Uterus (tissue), 4 donors: ENCODE measurements around the gene TEX29. TPM values are rescaled to one million over a fixed set of nuclear protein-coding genes. Genes with fewer than 3 reads are reported as not detected.

Experiments used
- DNase-seq, 2 donors: peaks; one replicate each; pipeline ENCODE4 v3.0.0-alpha.2; 2019 to 2020
- H3K27ac ChIP-seq, 2 donors: fragments of 200-600 bp; sonication (generic); 1 replicate in 1 of 2; 2 replicates in 1 of 2; pipeline ENCODE4 v1.5.1; 2016 to 2018
- H3K27me3 ChIP-seq, 2 donors: fragments of 200-600 bp; sonication (generic); one replicate each; pipeline ENCODE4 v1.5.1; 2018 to 2019; ENCODE audit warnings: control low read depth in 1 of 2
- H3K36me3 ChIP-seq, 2 donors: fragments of 200-600 bp; sonication (generic); one replicate each; pipeline ENCODE4 v1.5.1; 2019; ENCODE audit warnings: control low read depth in 1 of 2
- H3K4me1 ChIP-seq, 2 donors: fragments of 200-600 bp; sonication (generic); one replicate each; pipeline ENCODE4 v1.5.1; 2018 to 2019; ENCODE audit warnings: control low read depth in 1 of 2
- H3K4me3 ChIP-seq, 2 donors: fragments of 200-600 bp; sonication (generic); 1 replicate in 1 of 2; 2 replicates in 1 of 2; pipeline ENCODE4 v1.5.1; 2018 to 2019; ENCODE audit warnings: mild to moderate bottlenecking in 1 of 2
- H3K9me3 ChIP-seq, 2 donors: fragments of 200-600 bp; sonication (generic); one replicate each; pipeline ENCODE4 v1.5.1; 2019; ENCODE audit warnings: control low read depth in 1 of 2
- POLR2A ChIP-seq, 2 donors: fragments of 450-650 bp; IDR thresholded peaks; one replicate each; pipeline ENCODE4 v1.6.1; 2016; ENCODE audit warnings: antibody characterized with exemption in 2 of 2, mild to moderate bottlenecking in 1 of 2, moderate library complexity in 1 of 2
- intact Hi-C: fragments of 100-400 bp; cut with DNase I; formaldehyde crosslinking; loops from one replicate; pipeline ENCODE4 v1.15.1; 2023; ENCODE audit warnings: low total_unique reads
- total RNA-seq, 4 donors: library from RNA; depleted of rRNA in 3 of 4; stranded (reverse); fragments of >200 nt in 3 of 4; gene quantifications; one replicate each; pipeline versions ENCODE4 v1.1.0 to v1.2.4, GENCODE V29; 2014 to 2023
- TF ChIP-seq, protein P1 (sequence below), 4 experiments: fragments of 200-600 bp in 2 of 4; fragments of 450-650 bp in 2 of 4; sonication (generic) in 2 of 4; IDR thresholded peaks; one replicate each; pipeline ENCODE4 v1.5.1; 2016 to 2019; ENCODE audit warnings: antibody characterized with exemption in 4 of 4, mild to moderate bottlenecking in 2 of 4, moderate library complexity in 1 of 4
- donor health status: DM: yes; HTN: yes; CAD: no.

The TEX29 gene
- total RNA-seq, 4 donors from 2014 or later = 0.91 TPM; not detected in 3

DNA sequence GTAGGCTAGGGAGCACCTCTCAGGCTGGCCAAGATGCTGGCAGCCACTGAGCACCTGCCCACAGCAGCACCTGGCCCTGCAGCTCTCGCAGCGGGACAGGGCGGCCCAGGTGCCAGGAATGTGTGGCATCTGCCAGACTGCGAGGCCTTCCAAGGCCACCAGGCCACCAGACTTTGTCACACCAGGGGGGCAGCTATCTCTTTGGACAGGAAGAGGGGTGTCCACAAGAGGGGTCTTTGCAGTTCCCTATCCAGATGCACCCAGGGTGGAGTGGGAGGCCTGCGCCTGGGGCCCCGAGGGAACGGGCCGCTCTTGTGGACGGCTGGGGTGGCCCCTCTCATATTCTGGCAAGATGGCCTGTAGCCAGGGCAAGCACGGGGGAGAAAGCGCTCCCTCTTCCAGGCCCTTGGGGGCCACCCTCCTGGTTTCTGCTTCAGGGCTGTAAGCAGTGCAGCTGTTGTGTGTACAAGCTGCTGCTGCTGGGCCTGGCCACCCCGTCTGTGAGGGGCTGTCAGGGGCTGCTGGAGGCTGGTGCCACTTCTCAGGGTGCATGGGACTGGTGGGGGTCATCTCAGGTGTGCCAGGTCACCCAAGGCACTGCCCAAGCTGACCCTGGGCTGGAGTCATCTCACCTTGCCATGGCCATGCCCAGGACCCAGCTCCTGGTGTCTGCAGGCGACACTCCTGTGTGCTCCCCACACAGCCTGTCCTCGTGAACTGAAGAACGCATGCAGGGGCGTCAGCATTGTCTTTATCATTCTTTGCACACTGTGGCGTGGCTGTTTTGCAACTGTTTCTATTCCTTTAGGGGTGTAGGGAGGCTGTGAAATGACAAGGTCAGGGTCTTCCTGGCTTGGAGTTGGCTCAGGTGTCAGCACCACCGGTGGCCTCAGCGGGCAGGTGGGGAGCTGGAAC, 1.8 kb downstream of the TEX29 start:
- no peaks in the 10 kb centered on the region for H3K4me1 ChIP-seq
- intact Hi-C loops = no loop called here
- no peak for DNase-seq
- H3K27me3 ChIP-seq = no peaks in the 10 kb centered on the region
- H3K9me3 ChIP-seq = no peaks in the 10 kb centered on the region
- no peaks in the 10 kb centered on the region for H3K36me3 ChIP-seq
- H3K4me3 ChIP-seq = no peak overlapping the region
- TF ChIP-seq, protein P1, sequence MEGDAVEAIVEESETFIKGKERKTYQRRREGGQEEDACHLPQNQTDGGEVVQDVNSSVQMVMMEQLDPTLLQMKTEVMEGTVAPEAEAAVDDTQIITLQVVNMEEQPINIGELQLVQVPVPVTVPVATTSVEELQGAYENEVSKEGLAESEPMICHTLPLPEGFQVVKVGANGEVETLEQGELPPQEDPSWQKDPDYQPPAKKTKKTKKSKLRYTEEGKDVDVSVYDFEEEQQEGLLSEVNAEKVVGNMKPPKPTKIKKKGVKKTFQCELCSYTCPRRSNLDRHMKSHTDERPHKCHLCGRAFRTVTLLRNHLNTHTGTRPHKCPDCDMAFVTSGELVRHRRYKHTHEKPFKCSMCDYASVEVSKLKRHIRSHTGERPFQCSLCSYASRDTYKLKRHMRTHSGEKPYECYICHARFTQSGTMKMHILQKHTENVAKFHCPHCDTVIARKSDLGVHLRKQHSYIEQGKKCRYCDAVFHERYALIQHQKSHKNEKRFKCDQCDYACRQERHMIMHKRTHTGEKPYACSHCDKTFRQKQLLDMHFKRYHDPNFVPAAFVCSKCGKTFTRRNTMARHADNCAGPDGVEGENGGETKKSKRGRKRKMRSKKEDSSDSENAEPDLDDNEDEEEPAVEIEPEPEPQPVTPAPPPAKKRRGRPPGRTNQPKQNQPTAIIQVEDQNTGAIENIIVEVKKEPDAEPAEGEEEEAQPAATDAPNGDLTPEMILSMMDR (IDR thresholded peaks at IDR 0.05) = no peak
- TF ChIP-seq POLR2A (IDR thresholded peaks at IDR 0.05) = no peak
- H3K27ac ChIP-seq = no peak overlapping the region

DNA sequence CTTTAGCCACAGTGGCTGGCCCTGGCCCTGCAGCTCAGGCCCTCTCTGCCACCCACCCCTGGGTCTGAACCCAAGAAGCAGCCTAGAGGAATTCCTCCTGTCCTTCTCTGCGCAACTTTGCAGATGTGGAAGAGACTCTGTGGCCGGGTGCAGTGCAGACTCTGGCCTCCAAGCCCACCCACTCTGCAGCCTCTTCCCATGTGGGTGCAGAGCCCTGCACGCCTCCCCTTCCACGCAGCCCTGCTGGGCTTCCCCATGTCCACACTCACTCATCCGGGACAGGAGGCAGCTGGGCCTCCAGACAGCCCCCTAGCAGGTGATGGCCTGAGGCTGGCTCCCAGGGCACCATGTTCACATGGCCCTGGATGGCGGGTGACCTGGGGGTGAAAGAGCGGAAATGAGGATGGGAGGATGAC, 2.5 kb downstream of the TEX29 start:
- Histone ChIP-seq H3K27ac (no peak overlapping the region), H3K4me3 (no peak overlapping the region), H3K27me3 (no peaks in the 10 kb centered on the region), H3K36me3 (no peaks in the 10 kb centered on the region), H3K9me3 (no peaks in the 10 kb centered on the region), H3K4me1 (no peaks in the 10 kb centered on the region)
- intact Hi-C loops = no loop called here
- DNase-seq = no peak
- TF ChIP-seq POLR2A (IDR thresholded peaks at IDR 0.05) = no peak
- TF ChIP-seq, protein P1 (IDR thresholded peaks at IDR 0.05) = no peak

DNA sequence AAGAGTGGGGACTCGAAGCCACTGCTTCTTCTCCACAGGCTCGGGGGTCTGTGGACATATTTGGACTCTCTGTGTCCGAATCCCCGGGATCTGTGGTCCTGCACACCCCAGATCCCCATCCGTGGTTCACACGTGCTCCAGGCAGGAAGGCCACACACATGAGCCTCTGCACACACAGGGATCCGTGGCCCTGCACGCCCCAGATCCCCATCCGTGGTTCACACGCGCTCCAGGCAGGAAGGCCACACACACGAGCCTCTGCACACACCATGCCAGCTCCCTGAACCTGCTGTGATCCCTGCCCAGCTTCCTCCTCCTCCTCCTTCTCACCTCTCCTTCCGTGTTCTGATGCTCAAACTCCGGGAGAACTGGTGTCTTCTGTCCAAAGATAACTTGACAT, 3.1 kb downstream of the TEX29 start:
- intact Hi-C loops = no loop called here
- no peaks in the 10 kb centered on the region for H3K27me3 ChIP-seq
- H3K36me3 ChIP-seq = no peaks in the 10 kb centered on the region
- no peak for DNase-seq
- no peaks in the 10 kb centered on the region for H3K4me1 ChIP-seq
- no peak overlapping the region for H3K4me3 ChIP-seq
- TF ChIP-seq, protein P1 (IDR thresholded peaks at IDR 0.05) = no peak
- TF ChIP-seq POLR2A (IDR thresholded peaks at IDR 0.05) = no peak
- no peak overlapping the region for H3K27ac ChIP-seq
- H3K9me3 ChIP-seq = no peaks in the 10 kb centered on the region

DNA sequence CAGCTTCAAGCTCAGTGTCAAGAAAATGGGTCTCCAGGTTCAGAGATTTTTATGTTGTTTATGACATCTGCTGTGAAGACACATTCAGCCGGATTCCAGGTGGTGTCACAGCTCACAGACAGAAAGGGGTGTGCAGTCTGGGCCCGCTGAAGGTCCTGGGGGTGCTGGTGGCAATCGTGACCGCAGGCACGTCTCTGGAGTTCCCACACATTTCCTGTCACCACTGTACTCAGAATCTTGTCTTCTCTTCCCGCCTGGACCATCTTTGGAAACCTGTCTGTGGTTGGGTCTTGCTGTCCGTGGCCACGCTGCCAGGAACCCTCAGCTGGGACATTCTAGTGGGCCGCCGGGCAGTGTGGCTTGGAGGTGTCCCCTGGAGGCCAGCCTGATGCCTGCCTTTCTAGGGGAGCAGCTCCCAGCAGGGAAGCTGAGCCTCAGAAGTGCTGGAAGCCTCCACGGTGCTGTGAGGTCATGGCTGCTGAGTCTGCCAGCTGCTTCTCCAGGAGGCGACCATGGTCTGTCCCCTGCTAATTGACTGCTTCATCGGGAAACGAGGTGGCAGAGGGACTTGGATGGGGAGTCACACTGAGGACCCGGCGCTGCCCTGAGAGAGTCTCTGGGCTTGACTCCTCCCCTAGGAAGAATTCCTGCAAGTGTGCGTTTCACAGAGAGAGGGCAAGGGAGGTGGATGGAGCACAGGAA, 3.7 kb downstream of the TEX29 start:
- H3K36me3 ChIP-seq = no peaks in the 10 kb centered on the region
- no peak overlapping the region for H3K4me3 ChIP-seq
- H3K4me1 ChIP-seq = no peaks in the 10 kb centered on the region
- no peaks in the 10 kb centered on the region for H3K27me3 ChIP-seq
- H3K27ac ChIP-seq = no peak overlapping the region
- H3K9me3 ChIP-seq = no peaks in the 10 kb centered on the region
- TF ChIP-seq POLR2A (IDR thresholded peaks at IDR 0.05) = no peak
- TF ChIP-seq, protein P1 (IDR thresholded peaks at IDR 0.05) = no peak
- no peak for DNase-seq
- intact Hi-C loops = no loop called here

DNA sequence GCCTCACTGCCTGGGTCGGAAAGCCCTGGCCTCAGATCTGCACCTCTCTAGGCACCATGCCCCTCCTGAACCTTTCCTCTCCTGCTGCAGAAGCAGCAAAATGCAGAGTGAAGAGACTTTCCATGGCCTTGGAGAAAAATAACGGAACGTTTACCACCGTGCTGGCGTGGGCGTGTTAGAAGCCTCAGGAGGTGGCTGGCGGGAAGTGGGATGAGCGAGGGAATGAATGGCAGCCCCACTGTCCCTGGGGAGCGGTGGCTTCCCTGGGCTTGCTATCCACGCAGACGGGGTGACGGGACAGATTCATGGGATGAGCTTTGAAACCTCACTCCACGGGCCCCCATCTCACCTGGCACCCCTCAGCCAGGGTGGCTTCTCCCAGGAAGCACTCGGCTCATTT, 4.3 kb downstream of the TEX29 start:
- no peak overlapping the region for H3K4me3 ChIP-seq
- DNase-seq = no peak
- H3K4me1 ChIP-seq = no peaks in the 10 kb centered on the region
- H3K27me3 ChIP-seq = no peaks in the 10 kb centered on the region
- H3K27ac ChIP-seq = no peak overlapping the region
- no peak for TF ChIP-seq POLR2A (IDR thresholded peaks at IDR 0.05)
- TF ChIP-seq, protein P1 (IDR thresholded peaks at IDR 0.05) = no peak
- intact Hi-C loops = no loop called here
- H3K9me3 ChIP-seq = no peaks in the 10 kb centered on the region
- no peaks in the 10 kb centered on the region for H3K36me3 ChIP-seq
